ENCODE results near the gene ACTMAP.

ACTMAP gene

GRCh38 chr19:40758491-40758890 lies 8.2 kb upstream of the ACTMAP start:
- H3K4me3 ChIP-seq (ENCODE audit: low read depth, low read length) = no peak overlapping the region
- no peak for TF ChIP-seq CTCF (IDR thresholded peaks at IDR 0.05; ENCODE audit: low read depth, low read length)

GRCh38 chr19:40756502-40757110 lies 6.3 kb upstream of the ACTMAP start:
- no peak overlapping the region for H3K4me3 ChIP-seq (ENCODE audit: low read depth, low read length)
- TF ChIP-seq CTCF (IDR thresholded peaks at IDR 0.05; ENCODE audit: low read depth, low read length) = no peak

- no peak overlapping the region for H3K4me3 ChIP-seq (ENCODE audit: low read depth, low read length)
- TF ChIP-seq CTCF (IDR thresholded peaks at IDR 0.05; ENCODE audit: low read depth, low read length) = no peak
Observed at GRCh38 chr19:40755791-40756190, 5.5 kb upstream of the ACTMAP start.

GRCh38 chr19:40755248-40755624 lies 5.0 kb upstream of the ACTMAP start:
- no peak for TF ChIP-seq CTCF (IDR thresholded peaks at IDR 0.05; ENCODE audit: low read depth, low read length)
- H3K4me3 ChIP-seq (ENCODE audit: low read depth, low read length) = no peak overlapping the region

GRCh38 chr19:40754611-40755247 lies 4.5 kb upstream of the ACTMAP start:
- no peak overlapping the region for H3K4me3 ChIP-seq (ENCODE audit: low read depth, low read length)
- no peak for TF ChIP-seq CTCF (IDR thresholded peaks at IDR 0.05; ENCODE audit: low read depth, low read length)

- H3K4me3 ChIP-seq (ENCODE audit: low read depth, low read length) = peak overlapping the region; percentile 92
- no peak for TF ChIP-seq CTCF (IDR thresholded peaks at IDR 0.05; ENCODE audit: low read depth, low read length)
Observed at GRCh38 chr19:40752257-40752781, 2.0 kb upstream of the ACTMAP start.

- H3K4me3 ChIP-seq (ENCODE audit: low read depth, low read length) = peak within 1 kb of the TSS; percentile 92
- no peak for TF ChIP-seq CTCF (IDR thresholded peaks at IDR 0.05; ENCODE audit: low read depth, low read length)
Observed at GRCh38 chr19:40750874-40751537, 729 bp upstream of the ACTMAP start, which contains the start of gene SNRPA. Gene SNRPA (plus strand): TSS chr19:40751203. CDS start chr19:40751409, 206 bp downstream.
